Measurements from ENCODE around the gene FCAMR. TPM values are rescaled to one million over a fixed set of nuclear protein-coding genes. Genes with fewer than 3 reads are reported as not detected.
A peak's percentile ranks its signal among the peaks of the same experiment; 100 is the strongest.
"Not testable (repeated sequence)": the region's sequence is repeated elsewhere in the genome, so short reads cannot be mapped to it uniquely, and the experiment has no call there.

FCAMR gene
- total RNA-seq, 1 experiment from 2014 or later, result not detected

DNA sequence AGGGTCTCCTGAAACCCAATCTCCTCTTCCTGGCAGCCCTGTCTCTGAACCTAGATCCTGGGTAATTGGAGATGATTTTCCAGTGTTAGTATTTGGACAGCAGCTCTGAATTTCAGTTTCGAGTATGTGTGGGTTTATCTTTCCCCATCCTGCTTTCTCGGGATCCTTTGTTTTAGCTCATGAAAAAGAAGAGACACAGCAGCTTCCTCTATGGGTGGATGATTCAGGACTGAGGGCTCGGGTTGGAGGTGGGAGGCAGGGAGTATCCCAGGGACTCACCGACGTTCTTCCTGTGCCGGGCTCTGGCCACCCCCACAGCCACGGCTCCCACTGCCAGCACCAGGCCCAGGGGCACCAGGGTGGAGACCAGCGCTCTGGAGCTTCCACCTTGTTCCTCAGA, 38.1 kb downstream of the FCAMR start:
- no peak for DNase-seq (ENCODE audit: low read depth)

DNA sequence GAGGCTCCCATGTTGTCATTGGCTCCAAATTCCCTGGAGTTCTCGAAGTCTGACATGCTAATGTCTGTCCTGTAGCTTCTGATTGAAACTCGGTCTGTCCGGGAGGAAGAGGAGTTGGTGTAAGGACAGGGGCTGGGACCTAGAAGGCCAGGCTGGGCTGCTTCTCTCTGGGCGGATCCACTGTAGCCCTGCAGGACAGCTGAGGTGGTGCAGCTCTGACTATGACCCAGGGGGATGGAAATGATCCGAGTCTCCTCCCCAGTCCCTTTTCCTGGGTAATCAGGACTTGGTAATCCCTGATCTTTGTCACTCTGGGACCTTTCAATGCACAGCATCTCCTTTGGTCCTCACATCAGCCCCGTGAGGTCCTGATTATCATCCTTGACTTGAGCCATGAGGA, 38.6 kb downstream of the FCAMR start:
- DNase-seq (ENCODE audit: low read depth), result no peak

DNA sequence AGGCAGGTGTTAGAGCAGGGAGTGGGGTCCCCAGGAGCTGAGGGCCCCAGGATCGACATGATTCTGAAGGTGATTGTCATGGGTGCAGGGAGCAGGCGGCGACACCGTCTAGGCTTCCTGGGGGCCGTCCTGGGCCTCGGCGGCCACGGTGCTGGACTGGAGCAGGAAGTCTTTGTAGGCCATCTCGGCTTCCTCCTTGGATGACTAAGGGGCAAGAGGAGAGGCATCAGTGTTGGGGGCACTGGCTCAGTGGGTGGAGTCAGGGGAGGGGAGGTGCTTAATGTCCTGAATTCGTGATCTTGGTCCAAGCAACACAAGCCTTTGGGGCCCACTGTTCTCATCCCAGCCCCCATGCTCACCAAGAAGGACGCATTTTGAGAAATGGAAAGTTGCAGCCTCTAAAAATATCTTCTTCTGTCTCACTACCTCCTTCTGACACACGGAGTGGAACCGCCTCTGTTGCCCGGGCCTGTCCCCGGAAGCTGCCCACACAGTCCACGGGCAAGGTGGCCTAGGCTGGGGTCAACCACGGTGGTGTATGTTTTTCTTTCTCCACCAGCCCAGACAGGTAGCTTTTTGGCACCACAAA, 40.0 kb downstream of the FCAMR start:
- no peak for DNase-seq (ENCODE audit: low read depth)

DNA sequence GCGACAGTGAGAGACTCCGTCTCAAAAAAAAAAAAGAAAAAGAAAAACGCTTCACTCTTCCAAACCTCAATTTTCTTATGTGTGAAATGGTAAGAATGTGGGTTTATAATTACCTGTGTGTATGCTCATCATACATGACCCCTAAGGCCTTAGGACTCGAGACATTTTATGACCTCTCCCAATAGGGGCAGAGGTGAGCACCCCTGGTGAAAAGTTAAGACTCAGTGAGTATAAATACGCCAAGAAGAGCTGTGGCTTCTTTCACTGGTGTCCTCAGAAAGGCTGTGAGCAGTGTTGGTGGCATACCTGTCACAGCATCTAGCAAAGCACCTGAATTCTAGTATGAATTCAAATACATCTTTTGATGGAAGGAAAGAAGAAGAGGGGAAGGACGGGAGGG, 40.7 kb downstream of the FCAMR start:
- DNase-seq (ENCODE audit: low read depth), result no peak

DNA sequence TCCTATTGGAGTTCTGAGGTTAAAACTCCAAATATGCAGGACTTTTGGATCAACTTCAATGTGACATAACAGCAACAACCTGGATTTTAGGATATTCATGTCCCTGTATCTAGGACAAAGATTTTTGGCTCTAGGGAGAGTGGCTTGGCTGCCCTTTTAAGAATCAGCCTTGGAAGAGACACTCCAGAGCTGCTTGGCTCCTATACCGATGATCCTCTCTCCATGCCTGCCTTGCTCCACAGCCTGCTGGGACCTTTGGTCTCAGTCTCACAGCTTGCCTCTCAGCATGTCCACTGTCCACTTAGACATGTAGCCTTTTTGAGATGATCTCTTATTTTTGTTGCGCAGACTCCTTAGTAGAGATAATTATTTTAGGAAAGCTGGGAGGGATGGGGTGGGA, 44.0 kb downstream of the FCAMR start:
- no peak for DNase-seq (ENCODE audit: low read depth)

DNA sequence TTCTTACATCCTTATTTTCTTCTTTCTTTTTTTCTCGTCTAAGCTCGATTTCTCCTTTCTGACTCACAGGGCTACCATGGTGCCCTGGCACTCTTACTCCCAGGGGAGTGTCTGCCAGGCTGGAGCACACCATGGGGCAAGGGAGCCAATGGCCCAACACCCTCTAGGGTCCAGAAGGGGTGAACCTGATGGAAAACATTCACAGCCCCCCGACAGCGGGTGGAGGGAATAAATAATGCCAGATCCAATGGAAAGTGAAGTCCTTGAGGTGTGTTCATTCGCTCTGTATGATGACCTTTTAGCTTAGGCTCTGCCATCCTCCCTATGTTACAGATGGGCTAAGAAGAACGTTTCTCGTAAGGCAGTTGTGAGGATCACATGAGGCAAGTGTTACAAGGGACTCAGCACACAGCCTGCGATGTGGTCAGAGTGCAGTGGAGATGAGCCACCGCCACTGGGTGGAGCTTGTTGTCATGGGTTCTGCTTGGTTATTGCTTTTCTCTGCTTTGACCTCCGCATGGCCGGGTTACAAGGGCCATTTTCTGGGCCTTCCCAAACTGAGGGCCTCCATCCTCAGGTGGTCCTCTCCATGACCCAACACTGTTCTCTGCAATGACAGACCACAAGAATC, 45.0 kb downstream of the FCAMR start:
- no peak for DNase-seq (ENCODE audit: low read depth)

DNA sequence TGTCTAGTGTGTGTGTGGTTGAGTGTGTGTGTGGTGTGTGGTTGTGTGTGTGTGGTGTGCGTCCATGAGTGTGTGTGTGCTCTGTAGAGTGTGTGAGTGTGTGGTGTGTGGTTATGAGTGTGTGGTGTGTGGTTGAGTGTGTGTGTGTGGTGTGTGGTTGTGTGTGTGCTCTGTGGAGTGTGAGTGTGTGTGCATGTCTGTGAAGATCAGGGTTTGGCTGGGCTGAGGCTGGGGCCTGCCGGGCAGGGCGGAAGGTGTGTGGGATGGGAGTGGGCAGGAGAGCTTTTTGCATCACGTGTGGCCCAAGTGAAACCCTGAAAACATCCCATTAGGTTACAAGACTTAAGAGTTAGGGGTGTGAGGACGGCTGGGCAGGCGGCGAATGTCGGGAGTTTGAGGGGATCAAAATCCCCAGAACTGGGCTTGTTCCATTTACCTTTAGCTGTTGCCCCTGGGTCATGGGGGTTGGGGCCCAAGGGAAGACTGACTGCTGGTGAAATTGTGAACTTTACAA, 45.6 kb downstream of the FCAMR start:
- DNase-seq (ENCODE audit: low read depth), result no peak

DNA sequence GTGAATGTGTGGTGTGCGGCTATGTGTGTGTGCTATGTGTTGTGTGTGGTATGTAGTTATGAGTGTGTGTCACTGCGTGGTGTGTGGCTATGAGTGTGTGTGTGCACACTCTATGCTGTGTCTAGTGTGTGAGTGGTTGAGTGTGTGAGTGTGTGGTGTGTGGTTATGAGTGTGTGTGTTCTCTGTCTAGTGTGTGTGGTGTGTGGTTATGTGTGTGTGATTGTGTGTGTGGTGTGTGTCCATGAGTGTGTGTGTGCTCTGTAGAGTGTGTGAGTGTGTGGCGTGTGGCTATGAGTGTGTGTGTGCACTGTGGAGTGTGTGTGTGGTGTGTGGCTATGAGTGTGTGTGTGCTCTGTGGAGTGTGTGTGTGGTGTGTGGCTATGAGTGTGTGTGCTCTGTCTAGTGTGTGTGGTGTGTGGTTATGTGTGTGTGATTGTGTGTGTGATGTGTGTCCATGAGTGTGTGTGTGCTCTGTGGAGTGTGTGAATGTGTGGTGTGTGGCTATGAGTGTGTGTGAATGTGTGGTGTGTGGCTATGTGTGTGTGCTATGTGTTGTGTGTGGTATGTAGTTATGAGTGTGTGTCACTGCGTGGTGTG, 46.2 kb downstream of the FCAMR start:
- DNase-seq (ENCODE audit: low read depth), result not testable (repeated sequence)

DNA sequence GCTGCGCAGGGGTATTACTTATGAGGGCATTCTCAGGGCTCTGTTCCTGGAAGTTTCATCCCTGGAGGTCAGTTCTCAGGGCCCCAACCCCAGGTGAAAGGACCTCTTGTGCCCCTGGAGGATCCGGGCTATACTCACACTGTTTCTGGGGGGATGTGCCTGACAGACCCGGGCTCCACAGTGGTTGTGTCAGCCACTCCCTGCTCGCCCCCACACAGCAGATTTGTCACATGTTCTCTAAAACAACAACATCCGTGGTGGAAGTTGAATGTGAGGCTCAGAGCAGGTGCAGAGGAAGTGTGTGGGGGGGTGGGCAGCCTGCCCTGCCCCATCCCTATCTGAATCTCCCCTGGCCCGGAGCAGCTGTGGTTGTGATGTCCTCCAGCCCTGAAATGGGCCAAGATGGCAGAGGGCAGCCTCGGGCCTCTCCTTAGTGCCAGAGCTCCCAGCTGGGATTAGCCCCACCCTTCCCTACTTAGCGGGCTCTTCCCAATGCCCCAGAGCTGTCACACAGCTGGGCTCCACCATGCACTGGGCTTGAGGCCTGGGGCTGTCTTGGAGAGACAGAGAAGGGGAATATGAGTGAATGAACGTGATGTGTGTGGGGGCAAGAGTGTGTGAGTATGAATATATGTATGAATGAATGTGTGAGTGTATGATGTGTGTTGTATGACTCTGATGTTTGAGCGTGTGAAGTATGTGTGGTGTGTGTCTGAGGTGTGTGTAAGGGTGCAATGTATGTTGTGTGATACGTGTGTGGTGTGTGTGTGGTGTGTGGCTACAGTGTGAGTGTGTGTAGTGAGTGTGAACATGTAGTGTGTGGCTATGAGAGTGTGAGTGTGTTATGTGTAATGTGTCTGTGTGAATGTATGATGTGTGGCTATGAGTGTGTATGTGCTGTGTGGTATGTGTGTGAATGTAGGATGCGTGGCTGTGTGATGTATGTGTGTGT, 47.0 kb downstream of the FCAMR start:
- DNase-seq (ENCODE audit: low read depth), result no peak

DNA sequence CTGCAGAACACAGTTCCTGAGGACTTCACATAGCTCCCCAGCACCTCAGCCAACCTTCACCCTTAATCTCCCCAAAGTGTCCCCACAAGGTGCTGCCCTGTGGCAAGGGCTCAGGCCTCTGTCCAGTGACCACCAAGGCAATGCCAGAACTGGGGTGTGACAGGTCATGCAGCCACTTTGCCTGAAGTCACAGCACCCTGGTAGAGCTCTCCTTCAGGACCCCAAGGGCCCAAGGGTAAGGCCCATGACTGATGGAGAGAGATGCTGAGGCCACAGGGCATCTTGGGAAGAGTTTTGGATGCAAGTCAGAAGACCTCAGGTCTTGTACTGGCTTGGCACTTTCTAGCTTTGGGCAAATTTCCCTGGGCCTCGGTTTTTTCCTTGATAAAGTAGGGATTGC, 47.7 kb downstream of the FCAMR start:
- no peak for DNase-seq (ENCODE audit: low read depth)

DNA sequence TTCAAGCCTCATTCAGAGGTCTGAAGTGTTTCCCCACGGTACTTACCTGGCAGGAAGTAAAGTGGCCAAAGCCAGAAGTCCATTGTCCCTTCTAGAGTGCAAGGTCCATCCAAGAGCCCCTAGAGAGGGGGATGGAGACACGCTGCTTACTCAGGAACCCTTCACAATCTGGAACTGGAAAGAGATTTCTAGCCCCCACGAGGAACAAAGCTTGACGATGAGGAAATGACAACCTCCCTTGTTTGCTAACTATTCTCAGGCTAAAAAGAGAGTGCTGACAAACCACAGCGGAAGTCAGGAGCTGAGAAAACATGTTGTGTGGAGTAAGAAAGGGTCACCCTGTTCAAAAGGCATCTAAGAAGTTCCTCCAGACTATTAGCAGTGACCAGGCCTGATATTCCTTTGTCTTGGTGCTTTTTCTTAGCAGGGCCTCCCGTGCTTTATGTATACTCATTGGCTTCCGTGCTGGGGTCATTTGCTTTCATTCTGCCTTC, 48.4 kb downstream of the FCAMR start, which contains the start of gene FCMR:
FCMR (minus strand) TSS at position 170 of the 494 bp plus-strand sequence; CDS start at position 83, 87 bp downstream.
- DNase-seq (ENCODE audit: low read depth), result no peak

DNA sequence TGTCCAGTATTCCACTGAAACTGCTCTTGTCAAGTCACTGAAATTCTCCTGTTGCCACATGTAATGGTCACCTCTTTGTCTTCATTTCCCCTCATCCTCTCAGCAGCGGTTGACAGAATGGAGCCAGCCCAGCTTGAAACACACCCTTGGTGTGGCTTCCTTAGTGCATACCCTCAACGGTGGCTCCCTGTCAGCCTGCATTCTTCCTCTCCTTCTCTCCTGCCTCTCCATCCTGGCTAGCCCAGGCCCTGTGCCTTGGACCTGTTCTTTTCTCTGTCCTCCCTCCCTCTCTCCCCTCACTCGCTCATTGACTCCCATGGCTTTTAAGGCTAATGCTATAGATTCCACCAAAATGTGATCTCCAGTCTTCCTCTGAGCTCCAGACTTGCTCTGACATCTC, 52.2 kb downstream of the FCAMR start:
- no peak for DNase-seq (ENCODE audit: low read depth)

DNA sequence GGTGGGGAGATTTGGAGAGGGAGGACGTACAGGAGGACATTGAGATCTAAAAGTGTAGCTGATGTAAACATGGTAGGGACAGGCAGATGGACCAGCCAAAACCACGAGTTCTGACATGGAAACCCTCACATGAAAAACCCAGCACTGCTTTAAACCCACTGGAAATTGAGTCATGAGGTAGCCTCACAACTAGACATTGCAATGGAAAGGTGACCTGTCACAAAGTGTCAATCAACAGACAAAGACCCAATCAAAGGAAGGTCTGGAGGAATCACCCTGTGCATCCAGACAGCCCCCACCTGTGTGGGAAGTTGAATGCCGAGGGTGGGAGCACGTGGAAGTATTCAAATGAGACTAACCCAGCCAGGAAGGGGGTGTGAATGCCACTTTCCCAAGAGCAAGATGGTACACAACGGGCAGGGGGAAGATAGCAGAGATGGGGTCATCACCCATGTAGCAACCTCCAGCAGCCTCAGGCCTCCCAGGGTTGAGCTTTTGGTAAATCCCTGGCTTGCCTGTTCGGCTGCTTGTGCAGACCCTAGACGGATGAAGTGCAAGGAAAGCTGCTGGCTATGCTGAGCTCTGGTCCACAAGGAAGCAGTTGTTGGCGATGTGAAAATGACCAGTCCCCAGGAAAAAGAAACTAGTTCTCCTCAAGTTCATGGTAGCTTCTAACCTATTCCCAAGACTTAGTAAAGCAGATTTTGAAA, 54.1 kb downstream of the FCAMR start:
- DNase-seq (ENCODE audit: low read depth), result no peak

DNA sequence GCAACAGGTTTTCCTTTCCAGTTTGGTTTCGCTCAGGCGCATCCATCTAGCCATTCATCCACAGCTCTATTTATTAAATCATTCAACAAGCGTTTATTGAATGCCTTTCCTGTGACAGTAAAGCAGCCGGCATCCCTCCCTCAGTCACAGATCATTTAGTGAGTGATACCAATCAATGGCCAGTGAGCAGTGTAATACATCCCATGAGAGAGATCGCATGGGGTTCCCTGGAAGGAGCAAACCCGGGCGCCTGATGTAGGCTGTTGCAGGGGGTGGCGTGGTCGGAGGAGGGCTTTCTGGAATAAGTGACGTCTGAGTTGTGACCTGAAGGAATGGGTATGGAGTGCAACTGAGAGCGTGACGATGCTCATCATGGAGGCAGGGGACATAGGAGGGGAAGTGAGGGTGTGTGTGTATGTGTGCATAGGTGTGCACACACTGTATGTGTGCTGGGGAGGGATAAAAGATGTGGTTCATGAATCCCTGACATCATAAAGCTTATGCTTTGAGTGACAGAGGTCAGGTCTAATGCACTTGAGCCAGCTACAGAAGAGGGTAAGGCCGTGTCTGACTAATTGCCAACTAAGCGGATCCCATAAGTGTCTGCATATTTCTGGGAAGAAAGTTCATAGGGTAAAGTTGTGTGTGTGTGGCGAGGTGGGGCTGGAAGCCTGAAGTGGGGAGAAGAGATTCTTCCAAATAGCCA, 55.1 kb downstream of the FCAMR start:
- DNase-seq (ENCODE audit: low read depth), result no peak

DNA sequence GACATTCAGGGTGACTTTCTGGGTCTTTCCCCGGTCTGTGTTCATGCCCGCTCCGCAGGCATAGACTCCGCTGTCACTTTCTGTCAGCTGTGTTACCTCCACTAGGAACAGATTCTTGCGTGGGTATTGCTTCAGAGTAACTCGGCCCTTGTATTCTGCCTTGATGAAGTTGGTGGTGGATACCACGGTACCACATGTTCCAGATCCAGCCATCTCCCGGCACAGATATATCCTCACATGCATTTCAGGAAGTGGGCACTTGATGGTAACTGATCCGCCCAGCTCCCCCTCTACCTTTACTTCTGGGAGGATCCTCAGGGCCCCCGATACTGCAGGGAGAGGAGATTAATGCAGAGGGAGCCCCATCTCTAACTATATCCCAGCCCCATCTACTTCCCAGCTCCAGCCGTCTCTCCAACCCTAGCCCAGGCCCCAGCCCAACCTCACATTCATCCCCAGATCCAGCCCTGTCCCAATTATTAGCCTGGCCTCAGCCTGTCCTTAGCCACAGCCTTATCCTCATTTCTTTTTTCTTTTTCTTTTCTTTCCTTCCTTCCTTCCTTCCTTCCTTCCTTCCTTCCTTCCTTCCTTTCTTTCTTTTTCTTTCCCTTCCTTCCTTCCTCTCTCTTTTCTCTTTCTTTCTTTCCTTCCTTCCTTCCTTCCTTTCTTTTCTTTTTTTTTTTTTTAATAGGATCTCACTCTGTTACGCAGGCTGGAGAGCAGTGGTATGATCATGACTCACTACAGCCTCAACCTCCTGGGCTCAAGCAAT, 56.3 kb downstream of the FCAMR start:
- DNase-seq (ENCODE audit: low read depth), result no peak

DNA sequence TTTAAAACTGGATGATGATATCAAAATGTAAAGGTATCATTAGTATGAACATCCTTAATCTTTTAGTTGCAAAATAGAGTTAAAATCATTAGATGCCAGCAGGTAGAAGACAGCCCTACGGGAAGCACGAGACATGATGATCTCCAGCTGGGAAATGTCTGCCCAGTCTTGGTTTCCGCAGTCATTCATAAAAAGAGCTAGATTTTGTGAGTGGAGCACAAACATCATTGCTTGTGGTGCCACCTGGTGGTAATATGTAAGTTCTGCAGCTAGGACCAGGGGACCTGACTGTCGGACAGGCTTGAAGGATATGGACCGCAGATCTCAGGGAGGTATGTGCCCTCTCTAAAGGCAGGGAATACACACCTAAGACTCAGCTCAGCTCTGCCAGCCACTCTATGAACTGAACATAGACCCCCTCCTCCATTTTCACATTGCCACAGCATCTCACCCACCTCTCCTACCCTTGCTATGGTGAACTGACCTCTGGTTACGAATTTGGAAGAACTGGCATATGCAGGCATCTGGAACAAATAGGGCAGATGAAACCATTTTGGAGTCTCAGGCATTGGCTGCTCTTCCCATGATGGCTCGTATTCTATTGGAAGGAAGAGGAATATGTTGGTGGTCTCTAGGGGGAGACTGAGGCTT, 57.7 kb downstream of the FCAMR start:
- DNase-seq (ENCODE audit: low read depth), result peak; percentile 75

DNA sequence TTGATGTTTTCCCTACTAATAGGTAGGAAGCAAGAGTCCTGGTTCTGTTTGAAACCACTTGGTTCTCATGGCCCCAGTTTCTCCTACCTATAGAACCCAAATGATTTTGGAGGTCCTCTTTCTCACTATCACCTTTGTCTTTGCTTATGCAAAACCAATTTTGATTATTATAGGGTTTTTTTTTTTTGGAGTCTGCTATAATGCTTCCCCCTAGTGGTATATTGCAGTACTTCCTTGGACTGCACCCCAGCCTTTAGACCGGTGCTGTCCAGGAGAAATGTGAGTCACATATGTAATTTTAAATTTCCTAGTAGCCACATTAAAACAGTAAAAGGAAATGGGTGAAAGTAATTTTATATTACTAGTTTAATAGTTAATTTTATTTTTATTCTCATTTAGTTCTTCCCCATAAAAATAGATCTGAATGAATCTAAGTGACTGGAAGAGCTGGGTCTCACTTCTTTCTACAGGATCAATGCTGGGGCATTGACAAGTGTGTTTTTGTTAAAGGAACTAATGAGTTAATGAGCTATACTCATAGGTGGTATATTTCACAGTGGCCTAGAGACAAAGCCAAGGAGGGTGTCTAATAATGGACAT, 59.1 kb downstream of the FCAMR start:
- peak; percentile 54 for DNase-seq (ENCODE audit: low read depth)

DNA sequence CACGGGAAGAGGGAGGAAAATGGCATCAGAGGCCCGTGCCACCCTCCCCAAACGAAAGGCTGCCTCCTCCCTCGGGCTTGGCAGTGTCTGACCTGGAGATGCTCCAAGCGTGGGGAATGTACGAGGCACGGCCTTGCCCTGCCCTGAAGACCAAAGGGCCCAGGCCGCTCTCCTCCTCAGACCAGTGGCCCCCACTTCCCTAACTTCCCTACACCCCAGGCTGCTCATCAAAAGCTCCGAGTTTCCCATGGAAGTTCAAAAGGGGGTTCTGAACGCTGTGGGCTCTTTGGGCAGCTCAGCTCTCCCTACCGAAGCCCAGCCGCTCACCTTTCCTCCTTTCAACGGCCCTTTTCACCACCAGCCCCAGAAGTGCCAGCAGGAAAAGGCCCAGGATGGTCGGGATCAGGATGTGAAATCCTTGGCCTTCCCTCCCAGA, 60.4 kb downstream of the FCAMR start:
- no peak for DNase-seq (ENCODE audit: low read depth)

Data from Daoy (cell line).